Esophagus muscularis mucosa (tissue), 3 donors: ENCODE data around the gene ADD3.

Source experiments
- POLR2AphosphoS5 ChIP-seq, 2 donors: sonication (generic); formaldehyde crosslinking; IDR thresholded peaks; one replicate each; pipeline ENCODE4 v1.6.1; 2017; ENCODE audit warnings: antibody characterized with exemption in 2 of 2
- TF ChIP-seq, protein P1 (sequence below), 3 experiments: fragments of 200-600 bp in 2 of 3; fragments of 450-650 bp in 1 of 3; sonication (generic) in 2 of 3; IDR thresholded peaks; one replicate each; pipeline ENCODE4 v1.5.1; 2017 to 2019; ENCODE audit warnings: antibody characterized with exemption in 3 of 3, mild to moderate bottlenecking in 2 of 3, moderate library complexity in 1 of 3

GRCh38 chr10:110168601-110169481 lies 161.1 kb downstream of the ADD3 start:
- no peak for TF ChIP-seq POLR2AphosphoS5 (IDR thresholded peaks at IDR 0.05)
- TF ChIP-seq, protein P1, sequence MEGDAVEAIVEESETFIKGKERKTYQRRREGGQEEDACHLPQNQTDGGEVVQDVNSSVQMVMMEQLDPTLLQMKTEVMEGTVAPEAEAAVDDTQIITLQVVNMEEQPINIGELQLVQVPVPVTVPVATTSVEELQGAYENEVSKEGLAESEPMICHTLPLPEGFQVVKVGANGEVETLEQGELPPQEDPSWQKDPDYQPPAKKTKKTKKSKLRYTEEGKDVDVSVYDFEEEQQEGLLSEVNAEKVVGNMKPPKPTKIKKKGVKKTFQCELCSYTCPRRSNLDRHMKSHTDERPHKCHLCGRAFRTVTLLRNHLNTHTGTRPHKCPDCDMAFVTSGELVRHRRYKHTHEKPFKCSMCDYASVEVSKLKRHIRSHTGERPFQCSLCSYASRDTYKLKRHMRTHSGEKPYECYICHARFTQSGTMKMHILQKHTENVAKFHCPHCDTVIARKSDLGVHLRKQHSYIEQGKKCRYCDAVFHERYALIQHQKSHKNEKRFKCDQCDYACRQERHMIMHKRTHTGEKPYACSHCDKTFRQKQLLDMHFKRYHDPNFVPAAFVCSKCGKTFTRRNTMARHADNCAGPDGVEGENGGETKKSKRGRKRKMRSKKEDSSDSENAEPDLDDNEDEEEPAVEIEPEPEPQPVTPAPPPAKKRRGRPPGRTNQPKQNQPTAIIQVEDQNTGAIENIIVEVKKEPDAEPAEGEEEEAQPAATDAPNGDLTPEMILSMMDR (IDR thresholded peaks at IDR 0.05), result no peak
